HepG2 (cell line): ENCODE measurements around the gene MIDN. TPM values are rescaled to one million over a fixed set of nuclear protein-coding genes. Genes with fewer than 3 reads are reported as not detected.

Experiments used
- CC2D1A ChIP-seq: sonication (generic); formaldehyde crosslinking; IDR thresholded peaks from 2 replicates; pipeline ENCODE4 v1.8.1; 2023; ENCODE audit warnings: mild to moderate bottlenecking, missing genetic modification reagents
- DNMT1 ChIP-seq: sonication (generic); formaldehyde crosslinking; IDR thresholded peaks from 2 replicates; pipeline ENCODE4 v1.5.1; 2020; ENCODE audit warnings: mild to moderate bottlenecking, missing genetic modification reagents
- ELF3 ChIP-seq: IDR thresholded peaks from 2 replicates; pipeline ENCODE4 v1.6.1; 2016; ENCODE audit warnings: missing genetic modification reagents, missing compliant biosample characterization
- EP300 ChIP-seq, 3 experiments: sonication (generic) in 1 of 3; formaldehyde crosslinking in 1 of 3; IDR thresholded peaks; 2 replicates each; pipeline versions ENCODE4 v1.5.1 to v1.6.1; 2011 to 2020; ENCODE audit warnings: low read depth in 2 of 3, low read length in 2 of 3, borderline replicate concordance in 1 of 3, improper control_type of control experiment in 1 of 3, mild to moderate bottlenecking in 1 of 3, missing genetic modification reagents in 1 of 3, moderate library complexity in 1 of 3
- FOSL2 ChIP-seq: sonication (generic); formaldehyde crosslinking; IDR thresholded peaks from 2 replicates; pipeline ENCODE4 v1.4.0; 2020; ENCODE audit warnings: missing genetic modification reagents
- FOXA3 ChIP-seq: IDR thresholded peaks from 2 replicates; pipeline ENCODE4 v1.6.1; 2016; ENCODE audit warnings: missing genetic modification reagents, missing compliant biosample characterization
- HOXA3 ChIP-seq: sonication (generic); formaldehyde crosslinking; IDR thresholded peaks from 2 replicates; pipeline ENCODE4 v1.5.0; 2020; ENCODE audit warnings: missing genetic modification reagents
- JUND ChIP-seq: sonication (generic); formaldehyde crosslinking; IDR thresholded peaks from 2 replicates; pipeline ENCODE4 v1.8.0; 2022; ENCODE audit warnings: mild to moderate bottlenecking, missing genetic modification reagents
- NR2F6 ChIP-seq, 2 experiments: IDR thresholded peaks; 2 replicates each; pipeline ENCODE4 v1.6.1; 2016; ENCODE audit warnings: antibody characterized with exemption in 1 of 2, mild to moderate bottlenecking in 1 of 2
- REPIN1 ChIP-seq: sonication (generic); formaldehyde crosslinking; IDR thresholded peaks from 2 replicates; pipeline ENCODE4 v1.8.0; 2022; ENCODE audit warnings: missing genetic modification reagents, low read depth, mild to moderate bottlenecking, borderline replicate concordance
- SIN3A ChIP-seq: IDR thresholded peaks from 2 replicates; pipeline ENCODE4 v1.6.1; 2011; ENCODE audit warnings: low read depth, mild to moderate bottlenecking, control low read depth, low read length, borderline replicate concordance
- TP53 ChIP-seq: sonication (generic); formaldehyde crosslinking; conservative IDR thresholded peaks from 2 replicates; pipeline ENCODE4 v1.4.0; 2020; ENCODE audit warnings: missing genetic modification reagents
- ZBTB7A ChIP-seq: sonication (generic); formaldehyde crosslinking; IDR thresholded peaks from 2 replicates; pipeline ENCODE4 v1.8.0; 2022; ENCODE audit warnings: mild to moderate bottlenecking, missing genetic modification reagents
- ZIK1 ChIP-seq: sonication (generic); formaldehyde crosslinking; IDR thresholded peaks from 2 replicates; pipeline ENCODE4 v1.5.0; 2020; ENCODE audit warnings: mild to moderate bottlenecking, low read depth, missing genetic modification reagents, borderline replicate concordance
- ZNF24 ChIP-seq: fragments of 450-650 bp; IDR thresholded peaks from 2 replicates; pipeline ENCODE4 v1.6.1; 2017; ENCODE audit warnings: antibody characterized with exemption, mild to moderate bottlenecking
- ZNF33A ChIP-seq: sonication (generic); formaldehyde crosslinking; IDR thresholded peaks from 2 replicates; pipeline ENCODE4 v1.5.1; 2020; ENCODE audit warnings: missing genetic modification reagents, mild to moderate bottlenecking, moderate library complexity, borderline replicate concordance
- ZNF451 ChIP-seq: sonication (generic); formaldehyde crosslinking; IDR thresholded peaks from 2 replicates; pipeline ENCODE4 v1.5.0; 2020; ENCODE audit warnings: mild to moderate bottlenecking, missing genetic modification reagents
- ZNF607 ChIP-seq: sonication (generic); formaldehyde crosslinking; IDR thresholded peaks from 2 replicates; pipeline ENCODE4 v1.5.1; 2020; ENCODE audit warnings: missing genetic modification reagents, mild to moderate bottlenecking, borderline replicate concordance
- ZNF652 ChIP-seq: IDR thresholded peaks from 2 replicates; pipeline ENCODE4 v1.6.1; 2016; ENCODE audit warnings: low read depth, borderline replicate concordance
- ZNF776 ChIP-seq: sonication (generic); formaldehyde crosslinking; IDR thresholded peaks from 2 replicates; pipeline ENCODE4 v1.4.0; 2020; ENCODE audit warnings: mild to moderate bottlenecking, missing genetic modification reagents
- polyA plus RNA-seq, 8 experiments: library from polyadenylated mRNA; depleted of rRNA in 3 of 8; stranded (reverse) in 7 of 8; unstranded in 1 of 8; fragments of >200 nt; fragmentation: Illumina TruSeq in 4 of 8; extraction: Trizol in 4 of 8; gene quantifications; 2 replicates each; pipeline versions ENCODE4 v1.2.1 to v1.2.3, GENCODE V29; 2011 to 2016; ENCODE audit warnings: low read depth in 4 of 8, missing spikeins in 1 of 8, mixed read lengths in 1 of 8; ENCODE audit not compliant: insufficient read depth in 1 of 8
- total RNA-seq, 5 experiments: library from RNA; depleted of rRNA; stranded (reverse); fragments of >200 nt; fragmentation: Illumina TruSeq; extraction: Trizol; gene quantifications; 2 replicates each; pipeline ENCODE4 v1.2.3, GENCODE V29; 2016; ENCODE audit warnings: low read depth in 1 of 5
- TF ChIP-seq, protein P1 (sequence below): sonication (generic); formaldehyde crosslinking; IDR thresholded peaks from 2 replicates; pipeline ENCODE4 v1.4.0; 2020; ENCODE audit warnings: missing genetic modification reagents
- TF ChIP-seq, protein P2 (sequence below): sonication (generic); formaldehyde crosslinking; IDR thresholded peaks from 2 replicates; pipeline ENCODE4 v1.4.0; 2020; ENCODE audit warnings: missing genetic modification reagents, borderline replicate concordance
- TF ChIP-seq, protein P3 (sequence below): sonication (generic); formaldehyde crosslinking; conservative IDR thresholded peaks from 2 replicates; pipeline ENCODE4 v1.5.0; 2020; ENCODE audit warnings: missing genetic modification reagents
- TF ChIP-seq, protein P4 (sequence below): sonication (generic); formaldehyde crosslinking; IDR thresholded peaks from 2 replicates; pipeline ENCODE4 v1.4.0; 2020; ENCODE audit warnings: missing genetic modification reagents

Gene MIDN
- total and polyA plus RNA-seq, 2 of the 13 experiments (the other 11 are each of a cell fraction or from before 2014, with no cell fraction given) = 8.4 to 18.0 TPM

DNA sequence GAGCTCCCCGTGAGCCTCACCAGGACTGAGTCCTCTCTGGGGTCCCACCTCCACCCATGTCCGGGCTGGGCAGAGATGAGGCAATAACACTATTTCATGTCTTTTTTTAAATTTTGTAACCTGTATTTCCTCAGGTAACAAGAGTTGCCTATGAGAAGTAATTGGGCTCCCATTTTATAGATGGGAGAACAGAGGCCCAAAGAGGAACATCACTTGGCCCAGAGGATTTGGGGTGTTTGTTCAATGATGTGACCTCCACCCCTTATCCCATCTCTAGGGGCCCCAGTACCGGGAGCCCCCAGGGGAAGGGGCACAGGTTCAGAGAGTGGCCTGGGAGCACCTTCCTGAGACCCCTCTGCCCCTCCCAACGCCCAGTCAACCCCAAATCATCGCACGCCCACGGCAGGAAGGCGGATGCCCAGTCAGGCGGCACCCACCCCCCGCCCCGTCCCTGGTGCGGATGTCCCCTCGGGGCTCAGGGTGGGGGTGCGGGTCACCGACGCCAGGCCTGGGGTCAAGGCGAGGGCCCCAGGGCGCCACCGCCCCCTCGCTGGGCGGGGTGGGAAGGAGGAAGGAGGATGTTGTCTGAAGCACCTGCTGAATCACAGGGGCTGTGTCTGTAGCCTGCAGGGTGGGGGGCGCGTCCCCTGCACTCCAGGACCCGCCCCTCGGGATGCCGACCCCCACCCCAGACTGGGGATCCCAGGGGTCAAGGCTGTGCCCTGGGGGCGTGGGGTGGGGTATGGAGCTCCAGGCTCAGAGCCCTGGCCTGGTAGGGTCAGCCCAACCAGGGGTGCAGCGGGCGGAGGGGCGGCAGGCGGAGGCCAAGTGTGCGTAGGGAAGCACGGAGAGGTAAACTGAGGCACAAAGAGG lies 11.7 kb downstream of the MIDN start (continued):
- TF ChIP-seq, protein P1, sequence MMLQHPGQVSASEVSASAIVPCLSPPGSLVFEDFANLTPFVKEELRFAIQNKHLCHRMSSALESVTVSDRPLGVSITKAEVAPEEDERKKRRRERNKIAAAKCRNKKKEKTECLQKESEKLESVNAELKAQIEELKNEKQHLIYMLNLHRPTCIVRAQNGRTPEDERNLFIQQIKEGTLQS (CRISPR knock-in tag) = 0 out of 2 replicates have a peak, but pooled peaks have one; percentile 19
- no peak for TF ChIP-seq DNMT1 (CRISPR knock-in tag)
- no peak for TF ChIP-seq ZNF607 (CRISPR knock-in tag)
- TF ChIP-seq NR2F6 (IDR thresholded peaks at IDR 0.05) = no peak
- TF ChIP-seq NR2F6 (CRISPR knock-in tag; IDR thresholded peaks at IDR 0.05) = peak; percentile 86
- TF ChIP-seq ELF3 (CRISPR knock-in tag) = 0 out of 2 replicates have a peak, but pooled peaks have one; percentile 21
- TF ChIP-seq ZNF652 = no peak
- TF ChIP-seq, protein P2, sequence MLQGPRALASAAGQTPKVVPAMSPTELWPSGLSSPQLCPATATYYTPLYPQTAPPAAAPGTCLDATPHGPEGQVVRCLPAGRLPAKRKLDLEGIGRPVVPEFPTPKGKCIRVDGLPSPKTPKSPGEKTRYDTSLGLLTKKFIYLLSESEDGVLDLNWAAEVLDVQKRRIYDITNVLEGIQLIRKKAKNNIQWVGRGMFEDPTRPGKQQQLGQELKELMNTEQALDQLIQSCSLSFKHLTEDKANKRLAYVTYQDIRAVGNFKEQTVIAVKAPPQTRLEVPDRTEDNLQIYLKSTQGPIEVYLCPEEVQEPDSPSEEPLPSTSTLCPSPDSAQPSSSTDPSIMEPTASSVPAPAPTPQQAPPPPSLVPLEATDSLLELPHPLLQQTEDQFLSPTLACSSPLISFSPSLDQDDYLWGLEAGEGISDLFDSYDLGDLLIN (CRISPR knock-in tag) = no peak
- TF ChIP-seq EP300 (IDR thresholded peaks at IDR 0.05; ENCODE audit: low read depth in 2 of 2, low read length in 2 of 2) = no peak
- TF ChIP-seq EP300 (CRISPR knock-in tag; IDR thresholded peaks at IDR 0.05; ENCODE audit: borderline replicate concordance) = peak; percentile 20; the same call in 1 of the 2 replicates
- TF ChIP-seq, protein P3, sequence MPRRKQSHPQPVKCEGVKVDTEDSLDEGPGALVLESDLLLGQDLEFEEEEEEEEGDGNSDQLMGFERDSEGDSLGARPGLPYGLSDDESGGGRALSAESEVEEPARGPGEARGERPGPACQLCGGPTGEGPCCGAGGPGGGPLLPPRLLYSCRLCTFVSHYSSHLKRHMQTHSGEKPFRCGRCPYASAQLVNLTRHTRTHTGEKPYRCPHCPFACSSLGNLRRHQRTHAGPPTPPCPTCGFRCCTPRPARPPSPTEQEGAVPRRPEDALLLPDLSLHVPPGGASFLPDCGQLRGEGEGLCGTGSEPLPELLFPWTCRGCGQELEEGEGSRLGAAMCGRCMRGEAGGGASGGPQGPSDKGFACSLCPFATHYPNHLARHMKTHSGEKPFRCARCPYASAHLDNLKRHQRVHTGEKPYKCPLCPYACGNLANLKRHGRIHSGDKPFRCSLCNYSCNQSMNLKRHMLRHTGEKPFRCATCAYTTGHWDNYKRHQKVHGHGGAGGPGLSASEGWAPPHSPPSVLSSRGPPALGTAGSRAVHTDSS (CRISPR knock-in tag) = no peak
- TF ChIP-seq ZNF451 (CRISPR knock-in tag) = no peak
- TF ChIP-seq FOSL2 (CRISPR knock-in tag) = peak; percentile 43; the same call in 1 of the 2 replicates
- no peak for TF ChIP-seq REPIN1 (CRISPR knock-in tag)
- no peak for TF ChIP-seq HOXA3 (CRISPR knock-in tag)
- 0 out of 2 replicates have a peak, but pooled peaks have one; percentile 27 for TF ChIP-seq ZNF24
- no peak; the same call in 1 of the 2 replicates for TF ChIP-seq ZNF776 (CRISPR knock-in tag)
- TF ChIP-seq JUND (CRISPR knock-in tag) = 0 out of 2 replicates have a peak, but pooled peaks have one; percentile 7
- TF ChIP-seq, protein P4, sequence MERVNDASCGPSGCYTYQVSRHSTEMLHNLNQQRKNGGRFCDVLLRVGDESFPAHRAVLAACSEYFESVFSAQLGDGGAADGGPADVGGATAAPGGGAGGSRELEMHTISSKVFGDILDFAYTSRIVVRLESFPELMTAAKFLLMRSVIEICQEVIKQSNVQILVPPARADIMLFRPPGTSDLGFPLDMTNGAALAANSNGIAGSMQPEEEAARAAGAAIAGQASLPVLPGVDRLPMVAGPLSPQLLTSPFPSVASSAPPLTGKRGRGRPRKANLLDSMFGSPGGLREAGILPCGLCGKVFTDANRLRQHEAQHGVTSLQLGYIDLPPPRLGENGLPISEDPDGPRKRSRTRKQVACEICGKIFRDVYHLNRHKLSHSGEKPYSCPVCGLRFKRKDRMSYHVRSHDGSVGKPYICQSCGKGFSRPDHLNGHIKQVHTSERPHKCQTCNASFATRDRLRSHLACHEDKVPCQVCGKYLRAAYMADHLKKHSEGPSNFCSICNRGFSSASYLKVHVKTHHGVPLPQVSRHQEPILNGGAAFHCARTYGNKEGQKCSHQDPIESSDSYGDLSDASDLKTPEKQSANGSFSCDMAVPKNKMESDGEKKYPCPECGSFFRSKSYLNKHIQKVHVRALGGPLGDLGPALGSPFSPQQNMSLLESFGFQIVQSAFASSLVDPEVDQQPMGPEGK (CRISPR knock-in tag) = peak; percentile 69; the same call in 1 of the 2 replicates
- no peak for TF ChIP-seq ZIK1 (CRISPR knock-in tag)
- TF ChIP-seq SIN3A = no peak
- TF ChIP-seq FOXA3 (CRISPR knock-in tag) = 0 out of 2 replicates have a peak, but pooled peaks have one; percentile 8
- no peak for TF ChIP-seq TP53
- no peak for TF ChIP-seq CC2D1A (CRISPR knock-in tag)
- no peak for TF ChIP-seq ZNF33A (CRISPR knock-in tag)
- peak; percentile 84 for TF ChIP-seq ZBTB7A (CRISPR knock-in tag)
